B cell (primary cell): ENCODE measurements around the gene DPT. TPM values are rescaled to one million over a fixed set of nuclear protein-coding genes. Genes with fewer than 3 reads are reported as not detected.

ENCODE experiments used
- ATAC-seq: fragments of 200-7000 bp; cut with Tn5 transposase; one replicate; pipeline ENCODE4 v1.10.0; 2021; ENCODE audit warnings: low read depth, mild to moderate bottlenecking, moderate number of reproducible peaks, moderate library complexity
- CTCF ChIA-PET: fragments of 350-600 bp; sonication (Branson Sonifier 250); formaldehyde crosslinking; loops from one replicate; lab custom pipeline; 2021; ENCODE audit warnings: antibody characterized with exemption, inconsistent platforms; lab: Charles Lee
- POLR2A ChIA-PET: fragments of 350-600 bp; sonication (Branson Sonifier 250); formaldehyde crosslinking; loops from one replicate; lab custom pipeline; 2021; ENCODE audit warnings: antibody characterized with exemption; lab: Charles Lee
- DNase-seq: peaks from one replicate; pipeline ENCODE4 v3.0.0; 2013
- H2AFZ ChIP-seq: 2 replicates; pipeline ENCODE4 v1.6.1; 2012; ENCODE audit warnings: mild to moderate bottlenecking, low read depth, low read length; ENCODE audit not compliant: insufficient read depth, poor library complexity, severe bottlenecking
- H3K27ac ChIP-seq, 2 donors: 1 replicate in 1 of 2; 2 replicates in 1 of 2; pipeline ENCODE4 v1.5.1; 2012 to 2013; ENCODE audit warnings: low read length in 2 of 2, mild to moderate bottlenecking in 2 of 2, moderate library complexity in 1 of 2
- H3K27me3 ChIP-seq, 4 experiments: fragments of 200-600 bp in 1 of 4; sonication (generic) in 1 of 4; replicated peaks in 1 of 4; 1 replicate in 2 of 4; 2 replicates in 2 of 4; pipeline versions ENCODE4 v1.6.1 to v1.7.0; 2013 to 2016; ENCODE audit warnings: low read length in 3 of 4, mild to moderate bottlenecking in 2 of 4, mixed read lengths in 1 of 4, moderate library complexity in 1 of 4; ENCODE audit not compliant: insufficient read depth in 4 of 4, control insufficient read depth in 3 of 4; ENCODE audit errors: control extremely low read depth in 1 of 4
- H3K36me3 ChIP-seq, 2 experiments: replicated peaks in 1 of 2; 1 replicate in 1 of 2; 2 replicates in 1 of 2; pipeline versions ENCODE4 v1.6.1 to v1.7.1; 2013; ENCODE audit warnings: low read length in 1 of 2; ENCODE audit not compliant: insufficient read depth in 2 of 2, control insufficient read depth in 1 of 2; ENCODE audit errors: control extremely low read depth in 1 of 2, extremely low read depth in 1 of 2
- H3K4me1 ChIP-seq, 2 donors: fragments of 200-600 bp in 1 of 2; sonication (generic) in 1 of 2; 1 replicate in 1 of 2; 2 replicates in 1 of 2; pipeline versions ENCODE4 v1.5.1 to v1.6.1; 2013 to 2017; ENCODE audit warnings: low read length in 2 of 2; ENCODE audit not compliant: control insufficient read depth in 2 of 2, insufficient read depth in 2 of 2
- H3K4me2 ChIP-seq: replicated peaks from 2 replicates; pipeline ENCODE3; 2012; ENCODE audit warnings: mild to moderate bottlenecking, low read depth, low read length; ENCODE audit not compliant: poor library complexity, severe bottlenecking
- H3K4me3 ChIP-seq, 5 experiments: fragments of 200-600 bp in 1 of 5; sonication (generic) in 1 of 5; 1 replicate in 3 of 5; 2 replicates in 2 of 5; pipeline versions ENCODE4 v1.5.1 to v1.7.0; 2011 to 2016; ENCODE audit warnings: low read length in 4 of 5, mild to moderate bottlenecking in 4 of 5, low read depth in 2 of 5, control low read depth in 1 of 5, moderate library complexity in 1 of 5; ENCODE audit not compliant: insufficient read depth in 1 of 5; ENCODE audit errors: control extremely low read depth in 1 of 5, extremely low read depth in 1 of 5
- H3K79me2 ChIP-seq: fragments of 200-600 bp; sonication (generic); one replicate; pipeline ENCODE4 v1.6.0; 2016; ENCODE audit warnings: low read length; ENCODE audit not compliant: control insufficient read depth, insufficient read depth
- H3K9ac ChIP-seq: fragments of 200-600 bp; sonication (generic); 2 replicates; pipeline ENCODE4 v1.6.1; 2017; ENCODE audit warnings: mild to moderate bottlenecking, low read length, moderate library complexity
- H3K9me3 ChIP-seq, 3 donors: one replicate each; pipeline versions ENCODE4 v1.6.1 to v1.7.1; 2013; ENCODE audit warnings: low read length in 2 of 3; ENCODE audit not compliant: control insufficient read depth in 2 of 3, insufficient read depth in 1 of 3; ENCODE audit errors: control extremely low read depth in 1 of 3
- H4K20me1 ChIP-seq: 2 replicates; pipeline ENCODE4 v1.6.0; 2012; ENCODE audit warnings: mild to moderate bottlenecking, low read length; ENCODE audit not compliant: insufficient read depth, control insufficient read depth, poor library complexity, severe bottlenecking
- H3K27ac Mint-ChIP-seq: one replicate; pipeline ENCODE4 v1.8.0; 2021; ENCODE audit warnings: mixed read lengths
- H3K27me3 Mint-ChIP-seq: one replicate; pipeline ENCODE4 v1.8.0; 2021; ENCODE audit warnings: mixed read lengths
- H3K4me1 Mint-ChIP-seq: one replicate; pipeline ENCODE4 v1.8.0; 2021; ENCODE audit warnings: mixed read lengths
- H3K4me3 Mint-ChIP-seq: one replicate; pipeline ENCODE4 v1.8.0; 2021; ENCODE audit warnings: mixed read lengths
- H3K9me3 Mint-ChIP-seq: one replicate; pipeline ENCODE4 v1.8.0; 2022; ENCODE audit warnings: mixed read lengths; ENCODE audit not compliant: insufficient read depth
- CTCF ChIP-seq: fragments of 200-600 bp; IDR thresholded peaks from one replicate; pipeline ENCODE4 v1.8.0; 2022; ENCODE audit warnings: antibody characterized with exemption, mild to moderate bottlenecking
- EZH2 ChIP-seq: IDR thresholded peaks from 2 replicates; pipeline ENCODE4 v1.6.1; 2012; ENCODE audit warnings: borderline replicate concordance, low read depth, mild to moderate bottlenecking, moderate library complexity, low read length; ENCODE audit not compliant: insufficient read depth, poor library complexity, severe bottlenecking
- WGBS: methylation state at CpG from one replicate; pipeline ENCODE4 v1.1.5; 2013; ENCODE audit warnings: missing lambda C conversion rate; ENCODE audit not compliant: insufficient coverage; 5-methylcytosine and 5-hydroxymethylcytosine counted together
- intact Hi-C: fragments of 100-400 bp; cut with micrococcal nuclease; formaldehyde crosslinking; loops from one replicate; pipeline ENCODE4 v1.10.0; 2022
- polyA plus RNA-seq: library from polyadenylated mRNA; depleted of rRNA; stranded (reverse); fragments of >200 nt; gene quantifications from 2 replicates; pipeline ENCODE4 v1.2.3, GENCODE V29; 2012
- total RNA-seq, 2 donors: library from RNA; stranded (reverse); fragments of 120-200 nt in 1 of 2; gene quantifications; 1 replicate in 1 of 2; 2 replicates in 1 of 2; pipeline versions ENCODE4 v1.2.3 to v1.2.4, GENCODE V29; 2013 to 2022

Gene DPT
- total and polyA plus RNA-seq, 2 donors (not counting 1 experiment from before 2014, with no cell fraction given), result not detected

- no peak for ATAC-seq
- CTCF ChIA-PET, result no interaction called here
- Mint-ChIP-seq H3K27ac (no peak overlapping the region), H3K9me3 (no peaks in the 10 kb centered on the region), H3K4me1 (no peaks in the 10 kb centered on the region), H3K4me3 (no peak overlapping the region), H3K27me3 (peaks cover 21% of the 10 kb centered on the region)
- Histone ChIP-seq H4K20me1 (no peaks in the 10 kb centered on the region), H3K9ac (no peak overlapping the region), H3K9me3 (no peaks in the 10 kb centered on the region), H3K4me2 (no peak overlapping the region), H3K27me3 (no peaks in the 10 kb centered on the region), H2AFZ (no peak overlapping the region), H3K4me3 (no peak overlapping the region), H3K27ac (no peak overlapping the region), H3K36me3 (no peaks in the 10 kb centered on the region), H3K4me1 (no peaks in the 10 kb centered on the region), H3K79me2 (no peaks in the 10 kb centered on the region)
- no peak for TF ChIP-seq EZH2
- no peak for TF ChIP-seq CTCF
- no peak for DNase-seq
- POLR2A ChIA-PET, result no interaction called here
- intact Hi-C loops, result no loop called here
- WGBS, result no CpG with 5 or more reads among the region's 5 CpGs
These were observed 9.5 kb downstream of the DPT start for GRCh38 chr1:168719306-168720111.
